HepG2 (cell line): ENCODE data around the gene FGF14. TPM values are rescaled to one million over a fixed set of nuclear protein-coding genes. Genes with fewer than 3 reads are reported as not detected.

Experiments
- ATAC-seq: fragments of 200-7000 bp; cut with Tn5 transposase; 3 replicates; pipeline ENCODE4 v1.9.1; 2020; ENCODE audit warnings: mild to moderate bottlenecking, moderate library complexity
- BruUV-seq: library from RNA; stranded (reverse); fragments of 400-500 nt; replicated peaks from 2 replicates; lab custom pipeline; 2021; lab: Mats Ljungman, UMichigan
- CTCF ChIA-PET: fragments of 300-600 bp; formaldehyde crosslinking; extraction: SDS; loops from one replicate; lab custom pipeline; 2021; ENCODE audit warnings: low total read pairs, inconsistent platforms, low intra/inter-chr PET ratio; lab: Yijun Ruan, JAX
- POLR2A ChIA-PET: fragments of 350-600 bp; sonication (Branson Sonifier 250); formaldehyde crosslinking; loops from one replicate; lab custom pipeline; 2020; ENCODE audit warnings: antibody characterized with exemption, inconsistent platforms; lab: Yijun Ruan, JAX
- DNase-seq: peaks from one replicate; pipeline ENCODE4 v3.0.0-alpha.2; 2015; ENCODE audit warnings: low spot score
- FAIRE-seq: peaks from 3 replicates; lab custom pipeline; 2011; peaks lifted over from hg19 to GRCh38; lab: Jason Lieb, UNC
- H2AFZ ChIP-seq: one replicate; pipeline ENCODE4 v1.6.1; 2011; ENCODE audit warnings: low read length, inconsistent platforms
- H3K27ac ChIP-seq: fragments of 300-600 bp; 3 replicates; pipeline ENCODE4 v1.8.0; 2011; ENCODE audit warnings: mixed run types, mild to moderate bottlenecking, mixed read lengths, low read length, inconsistent platforms; ENCODE audit not compliant: insufficient read depth; ENCODE audit errors: extremely low read length
- H3K27me3 ChIP-seq, 2 experiments: fragments of 200-600 bp in 1 of 2; 2 replicates in 1 of 2; 3 replicates in 1 of 2; pipeline versions ENCODE4 v1.6.0 to v1.8.0; 2011; ENCODE audit warnings: low read length in 2 of 2, mild to moderate bottlenecking in 2 of 2, moderate library complexity in 2 of 2, inconsistent platforms in 1 of 2; ENCODE audit not compliant: insufficient read depth in 2 of 2, control insufficient read depth in 1 of 2
- H3K36me3 ChIP-seq, 2 experiments: fragments of 200-600 bp in 1 of 2; replicated peaks in 1 of 2; 2 replicates in 1 of 2; 3 replicates in 1 of 2; pipeline versions ENCODE4 v1.5.1 to v1.8.0; 2011; ENCODE audit warnings: low read length in 2 of 2, inconsistent platforms in 1 of 2; ENCODE audit not compliant: insufficient read depth in 2 of 2, control insufficient read depth in 1 of 2
- H3K4me1 ChIP-seq: 2 replicates; pipeline ENCODE4 v1.5.1; 2012; ENCODE audit warnings: low read length, inconsistent platforms; ENCODE audit not compliant: insufficient read depth
- H3K4me2 ChIP-seq: 2 replicates; pipeline ENCODE4 v1.6.0; 2011; ENCODE audit warnings: low read depth, low read length, inconsistent platforms
- H3K4me3 ChIP-seq, 3 experiments: fragments of 200-600 bp in 1 of 3; sonication (generic), shearing (Covaris generic) in 1 of 3; replicated peaks in 1 of 3; 2 replicates each; pipeline ENCODE4 v1.5.1; 2011 to 2016; ENCODE audit warnings: low read length in 3 of 3, inconsistent platforms in 2 of 3, low read depth in 2 of 3, mild to moderate bottlenecking in 2 of 3, control low read depth in 1 of 3, mixed read lengths in 1 of 3; ENCODE audit not compliant: insufficient read depth in 1 of 3
- H3K79me2 ChIP-seq: one replicate; pipeline ENCODE4 v1.6.1; 2011; ENCODE audit warnings: low read length, inconsistent platforms; ENCODE audit not compliant: insufficient read depth
- H3K9ac ChIP-seq: 2 replicates; pipeline ENCODE4 v1.6.0; 2011; ENCODE audit warnings: mild to moderate bottlenecking, low read depth, low read length, inconsistent platforms; ENCODE audit not compliant: insufficient read depth
- H3K9me3 ChIP-seq: 2 replicates; pipeline ENCODE4 v1.5.1; 2012; ENCODE audit warnings: mild to moderate bottlenecking, low read length
- H4K20me1 ChIP-seq: 2 replicates; pipeline ENCODE4 v1.6.0; 2011; ENCODE audit warnings: inconsistent platforms, mild to moderate bottlenecking, low read length, moderate library complexity; ENCODE audit not compliant: insufficient read depth
- IRX3 ChIP-seq: sonication (generic); formaldehyde crosslinking; IDR thresholded peaks from 2 replicates; pipeline ENCODE4 v1.8.1; 2023; ENCODE audit warnings: mild to moderate bottlenecking, low read depth, missing genetic modification reagents, borderline replicate concordance
- MAF1 ChIP-seq: sonication (generic); formaldehyde crosslinking; IDR thresholded peaks from 2 replicates; pipeline ENCODE4 v1.5.0; 2020; ENCODE audit warnings: missing genetic modification reagents, borderline replicate concordance
- MAZ ChIP-seq, 2 experiments: sonication (generic) in 1 of 2; formaldehyde crosslinking in 1 of 2; IDR thresholded peaks; 2 replicates each; pipeline versions ENCODE4 v1.5.0 to v1.6.1; 2012 to 2020; ENCODE audit warnings: low read depth in 2 of 2, mild to moderate bottlenecking in 2 of 2, borderline replicate concordance in 1 of 2, improper control_type of control experiment in 1 of 2, low read length in 1 of 2, missing genetic modification reagents in 1 of 2, moderate library complexity in 1 of 2
- NFE2L1 ChIP-seq: sonication (generic); formaldehyde crosslinking; IDR thresholded peaks from 2 replicates; pipeline ENCODE4 v1.4.0; 2020; ENCODE audit warnings: missing genetic modification reagents, mild to moderate bottlenecking, borderline replicate concordance
- NFIB ChIP-seq: sonication (generic); formaldehyde crosslinking; IDR thresholded peaks from 2 replicates; pipeline ENCODE4 v1.9.0; 2021; ENCODE audit warnings: missing genetic modification reagents, mild to moderate bottlenecking, borderline replicate concordance
- ZNF550 ChIP-seq: sonication (generic); formaldehyde crosslinking; IDR thresholded peaks from 2 replicates; pipeline ENCODE4 v1.4.0; 2020; ENCODE audit warnings: mild to moderate bottlenecking, missing genetic modification reagents, borderline replicate concordance
- WGBS: methylation state at CpG from one replicate; pipeline ENCODE4 v1.1.6; 2017; ENCODE audit warnings: low lambda C conversion rate; 5-methylcytosine and 5-hydroxymethylcytosine counted together
- in situ Hi-C: cut with HindIII; loops from 2 replicates; pipeline ENCODE4 v1.10.0; 2017; ENCODE audit warnings: low pct_unique_long_range_greater_than_20kb; ENCODE audit not compliant: extremely low pct_ligation_motif_present
- intact Hi-C: fragments of 100-400 bp; cut with micrococcal nuclease; formaldehyde crosslinking; loops from one replicate; pipeline ENCODE4 v1.10.0; 2022; ENCODE audit not compliant: unreplicated experiment
- polyA plus RNA-seq, 8 experiments: library from polyadenylated mRNA; depleted of rRNA in 3 of 8; stranded (reverse) in 7 of 8; unstranded in 1 of 8; fragments of >200 nt; fragmentation: Illumina TruSeq in 4 of 8; extraction: Trizol in 4 of 8; gene quantifications; 2 replicates each; pipeline versions ENCODE4 v1.2.1 to v1.2.3, GENCODE V29; 2011 to 2016; ENCODE audit warnings: low read depth in 4 of 8, missing spikeins in 1 of 8, mixed read lengths in 1 of 8; ENCODE audit not compliant: insufficient read depth in 1 of 8
- total RNA-seq, 5 experiments: library from RNA; depleted of rRNA; stranded (reverse); fragments of >200 nt; fragmentation: Illumina TruSeq; extraction: Trizol; gene quantifications; 2 replicates each; pipeline ENCODE4 v1.2.3, GENCODE V29; 2016; ENCODE audit warnings: low read depth in 1 of 5

Gene FGF14
- total and polyA plus RNA-seq, 2 of the 13 experiments (the other 11 are each of a cell fraction or from before 2014, with no cell fraction given): not detected

DNA sequence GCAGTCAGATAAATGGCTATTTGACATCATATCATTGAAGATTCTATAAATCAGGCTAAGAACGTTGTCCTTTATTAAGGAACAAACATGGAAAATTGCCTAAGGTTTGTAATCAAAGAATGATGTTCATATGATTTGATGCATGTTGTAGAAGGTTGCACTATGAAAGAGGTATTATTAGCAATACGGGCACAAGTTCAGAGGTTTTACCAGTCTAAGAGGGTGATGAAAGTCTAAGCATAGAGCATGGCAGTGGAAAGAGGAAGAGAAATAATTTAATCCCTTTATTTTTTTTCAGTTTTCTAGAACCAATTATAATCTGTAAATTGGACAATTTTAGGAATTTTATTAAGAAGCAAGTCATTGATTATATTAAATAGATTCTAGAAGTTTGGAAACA, 450.7 kb downstream of the FGF14 start:
- Histone ChIP-seq H4K20me1 (no peaks in the 10 kb centered on the region), H3K4me2 (no peak overlapping the region), H3K27me3 (no peaks in the 10 kb centered on the region), H3K4me1 (no peaks in the 10 kb centered on the region), H3K36me3 (no peaks in the 10 kb centered on the region), H3K4me3 (no peak overlapping the region), H3K27ac (no peak overlapping the region), H3K79me2 (no peaks in the 10 kb centered on the region), H3K9me3 (no peaks in the 10 kb centered on the region), H2AFZ (no peak overlapping the region), H3K9ac (no peak overlapping the region)
- no peak for ATAC-seq
- POLR2A ChIA-PET: no interaction called here
- TF ChIP-seq ZNF550 (CRISPR knock-in tag): no peak
- TF ChIP-seq MAZ (IDR thresholded peaks at IDR 0.05; ENCODE audit: borderline replicate concordance, low read depth, low read length): no peak
- no peak for TF ChIP-seq MAZ (CRISPR knock-in tag; IDR thresholded peaks at IDR 0.05; ENCODE audit: low read depth)
- TF ChIP-seq IRX3 (CRISPR knock-in tag): no peak
- no peak for FAIRE-seq
- no peak for DNase-seq
- no TSS peak for BruUV-seq
- CTCF ChIA-PET: no interaction called here
- in situ Hi-C loops (loop anchor here (25.0 kb wide), 1 partner anchor 611 kb away; no protein-coding TSS in a partner anchor), intact Hi-C loops (no loop called here)
- WGBS: 1% methylated on average over 2 of the region's 2 CpGs

DNA sequence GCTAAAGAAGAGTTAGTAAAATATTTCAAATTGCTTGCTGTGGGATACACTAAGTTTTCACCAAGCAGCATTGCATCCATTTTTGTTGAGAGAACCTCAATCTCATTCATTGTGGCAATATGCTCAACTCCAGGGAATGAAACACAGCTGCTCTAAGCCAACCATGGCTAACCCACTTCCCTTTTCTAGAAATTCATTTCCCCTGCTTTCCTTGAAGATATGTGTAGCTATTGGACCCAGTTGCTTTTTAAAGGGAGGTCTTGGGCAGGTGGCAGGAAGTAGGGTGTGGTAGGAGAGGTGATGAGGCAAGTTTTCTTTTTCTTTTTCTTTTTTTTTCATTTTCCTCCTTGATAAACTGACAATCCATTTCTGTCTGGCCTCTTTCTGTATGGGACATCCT, 452.2 kb downstream of the FGF14 start:
- no peak for FAIRE-seq
- in situ Hi-C loops: loop anchor here (25.0 kb wide), 1 partner anchor 613 kb away; no protein-coding TSS in a partner anchor
- POLR2A ChIA-PET: no interaction called here

More for the DNA sequence above, 452.2 kb downstream of the FGF14 start:
- H3K4me2 ChIP-seq: no peak overlapping the region
- H3K36me3 ChIP-seq: no peaks in the 10 kb centered on the region
- ATAC-seq (no peak), DNase-seq (no peak)
- no peak overlapping the region for H3K4me3 ChIP-seq
- H3K9ac ChIP-seq: no peak overlapping the region
- H3K27me3 ChIP-seq: no peaks in the 10 kb centered on the region
- BruUV-seq: no TSS peak
- no peak overlapping the region for H2AFZ ChIP-seq
- H3K9me3 ChIP-seq: no peaks in the 10 kb centered on the region
- no peaks in the 10 kb centered on the region for H4K20me1 ChIP-seq
- intact Hi-C loops: no loop called here
- TF ChIP-seq MAF1 (no peak), NFE2L1 (CRISPR knock-in tag) (no peak), NFIB (CRISPR knock-in tag) (no peak)
- no peaks in the 10 kb centered on the region for H3K79me2 ChIP-seq
- CTCF ChIA-PET: no interaction called here
- no peak overlapping the region for H3K27ac ChIP-seq
- H3K4me1 ChIP-seq: no peaks in the 10 kb centered on the region
